B cell (primary cell): ENCODE measurements around the gene KRTAP4-7. TPM values are rescaled to one million over a fixed set of nuclear protein-coding genes. Genes with fewer than 3 reads are reported as not detected.

Experiments used
- ATAC-seq: fragments of 200-7000 bp; cut with Tn5 transposase; one replicate; pipeline ENCODE4 v1.10.0; 2021; ENCODE audit warnings: low read depth, mild to moderate bottlenecking, moderate number of reproducible peaks, moderate library complexity
- CTCF ChIA-PET: fragments of 350-600 bp; sonication (Branson Sonifier 250); formaldehyde crosslinking; loops from one replicate; lab custom pipeline; 2021; ENCODE audit warnings: antibody characterized with exemption, inconsistent platforms; lab: Charles Lee
- POLR2A ChIA-PET: fragments of 350-600 bp; sonication (Branson Sonifier 250); formaldehyde crosslinking; loops from one replicate; lab custom pipeline; 2021; ENCODE audit warnings: antibody characterized with exemption; lab: Charles Lee
- DNase-seq: peaks from one replicate; pipeline ENCODE4 v3.0.0; 2013
- H2AFZ ChIP-seq: 2 replicates; pipeline ENCODE4 v1.6.1; 2012; ENCODE audit warnings: mild to moderate bottlenecking, low read depth, low read length; ENCODE audit not compliant: insufficient read depth, poor library complexity, severe bottlenecking
- H3K27ac ChIP-seq, 2 donors: 1 replicate in 1 of 2; 2 replicates in 1 of 2; pipeline ENCODE4 v1.5.1; 2012 to 2013; ENCODE audit warnings: low read length in 2 of 2, mild to moderate bottlenecking in 2 of 2, moderate library complexity in 1 of 2
- H3K27me3 ChIP-seq, 4 experiments: fragments of 200-600 bp in 1 of 4; sonication (generic) in 1 of 4; replicated peaks in 1 of 4; 1 replicate in 2 of 4; 2 replicates in 2 of 4; pipeline versions ENCODE4 v1.6.1 to v1.7.0; 2013 to 2016; ENCODE audit warnings: low read length in 3 of 4, mild to moderate bottlenecking in 2 of 4, mixed read lengths in 1 of 4, moderate library complexity in 1 of 4; ENCODE audit not compliant: insufficient read depth in 4 of 4, control insufficient read depth in 3 of 4; ENCODE audit errors: control extremely low read depth in 1 of 4
- H3K36me3 ChIP-seq, 2 experiments: replicated peaks in 1 of 2; 1 replicate in 1 of 2; 2 replicates in 1 of 2; pipeline versions ENCODE4 v1.6.1 to v1.7.1; 2013; ENCODE audit warnings: low read length in 1 of 2; ENCODE audit not compliant: insufficient read depth in 2 of 2, control insufficient read depth in 1 of 2; ENCODE audit errors: control extremely low read depth in 1 of 2, extremely low read depth in 1 of 2
- H3K4me1 ChIP-seq, 2 donors: fragments of 200-600 bp in 1 of 2; sonication (generic) in 1 of 2; 1 replicate in 1 of 2; 2 replicates in 1 of 2; pipeline versions ENCODE4 v1.5.1 to v1.6.1; 2013 to 2017; ENCODE audit warnings: low read length in 2 of 2; ENCODE audit not compliant: control insufficient read depth in 2 of 2, insufficient read depth in 2 of 2
- H3K4me2 ChIP-seq: replicated peaks from 2 replicates; pipeline ENCODE3; 2012; ENCODE audit warnings: mild to moderate bottlenecking, low read depth, low read length; ENCODE audit not compliant: poor library complexity, severe bottlenecking
- H3K4me3 ChIP-seq, 5 experiments: fragments of 200-600 bp in 1 of 5; sonication (generic) in 1 of 5; 1 replicate in 3 of 5; 2 replicates in 2 of 5; pipeline versions ENCODE4 v1.5.1 to v1.7.0; 2011 to 2016; ENCODE audit warnings: low read length in 4 of 5, mild to moderate bottlenecking in 4 of 5, low read depth in 2 of 5, control low read depth in 1 of 5, moderate library complexity in 1 of 5; ENCODE audit not compliant: insufficient read depth in 1 of 5; ENCODE audit errors: control extremely low read depth in 1 of 5, extremely low read depth in 1 of 5
- H3K79me2 ChIP-seq: fragments of 200-600 bp; sonication (generic); one replicate; pipeline ENCODE4 v1.6.0; 2016; ENCODE audit warnings: low read length; ENCODE audit not compliant: control insufficient read depth, insufficient read depth
- H3K9ac ChIP-seq: fragments of 200-600 bp; sonication (generic); 2 replicates; pipeline ENCODE4 v1.6.1; 2017; ENCODE audit warnings: mild to moderate bottlenecking, low read length, moderate library complexity
- H3K9me3 ChIP-seq, 3 donors: one replicate each; pipeline versions ENCODE4 v1.6.1 to v1.7.1; 2013; ENCODE audit warnings: low read length in 2 of 3; ENCODE audit not compliant: control insufficient read depth in 2 of 3, insufficient read depth in 1 of 3; ENCODE audit errors: control extremely low read depth in 1 of 3
- H4K20me1 ChIP-seq: 2 replicates; pipeline ENCODE4 v1.6.0; 2012; ENCODE audit warnings: mild to moderate bottlenecking, low read length; ENCODE audit not compliant: insufficient read depth, control insufficient read depth, poor library complexity, severe bottlenecking
- H3K27ac Mint-ChIP-seq: one replicate; pipeline ENCODE4 v1.8.0; 2021; ENCODE audit warnings: mixed read lengths
- H3K27me3 Mint-ChIP-seq: one replicate; pipeline ENCODE4 v1.8.0; 2021; ENCODE audit warnings: mixed read lengths
- H3K4me1 Mint-ChIP-seq: one replicate; pipeline ENCODE4 v1.8.0; 2021; ENCODE audit warnings: mixed read lengths
- H3K4me3 Mint-ChIP-seq: one replicate; pipeline ENCODE4 v1.8.0; 2021; ENCODE audit warnings: mixed read lengths
- H3K9me3 Mint-ChIP-seq: one replicate; pipeline ENCODE4 v1.8.0; 2022; ENCODE audit warnings: mixed read lengths; ENCODE audit not compliant: insufficient read depth
- CTCF ChIP-seq: fragments of 200-600 bp; IDR thresholded peaks from one replicate; pipeline ENCODE4 v1.8.0; 2022; ENCODE audit warnings: antibody characterized with exemption, mild to moderate bottlenecking
- EZH2 ChIP-seq: IDR thresholded peaks from 2 replicates; pipeline ENCODE4 v1.6.1; 2012; ENCODE audit warnings: borderline replicate concordance, low read depth, mild to moderate bottlenecking, moderate library complexity, low read length; ENCODE audit not compliant: insufficient read depth, poor library complexity, severe bottlenecking
- WGBS: methylation state at CpG from one replicate; pipeline ENCODE4 v1.1.5; 2013; ENCODE audit warnings: missing lambda C conversion rate; ENCODE audit not compliant: insufficient coverage; 5-methylcytosine and 5-hydroxymethylcytosine counted together
- intact Hi-C: fragments of 100-400 bp; cut with micrococcal nuclease; formaldehyde crosslinking; loops from one replicate; pipeline ENCODE4 v1.10.0; 2022
- polyA plus RNA-seq: library from polyadenylated mRNA; depleted of rRNA; stranded (reverse); fragments of >200 nt; gene quantifications from 2 replicates; pipeline ENCODE4 v1.2.3, GENCODE V29; 2012
- total RNA-seq, 2 donors: library from RNA; stranded (reverse); fragments of 120-200 nt in 1 of 2; gene quantifications; 1 replicate in 1 of 2; 2 replicates in 1 of 2; pipeline versions ENCODE4 v1.2.3 to v1.2.4, GENCODE V29; 2013 to 2022

The KRTAP4-7 gene
- total and polyA plus RNA-seq, 2 donors (not counting 1 experiment from before 2014, with no cell fraction given), result not detected

GRCh38 chr17:41069031-41069430 lies 14.9 kb upstream of the KRTAP4-7 start:
- Histone ChIP-seq H3K4me1 (no peaks in the 10 kb centered on the region), H3K4me2 (no peak overlapping the region), H4K20me1 (no peaks in the 10 kb centered on the region), H2AFZ (no peak overlapping the region), H3K36me3 (no peaks in the 10 kb centered on the region), H3K27me3 (no peaks in the 10 kb centered on the region), H3K9me3 (no peaks in the 10 kb centered on the region), H3K27ac (no peak overlapping the region), H3K4me3 (no peak overlapping the region), H3K79me2 (no peaks in the 10 kb centered on the region), H3K9ac (no peak overlapping the region)
- DNase-seq, result no peak
- intact Hi-C loops, result no loop called here
- TF ChIP-seq EZH2 (no peak), CTCF (no peak)
- ChIA-PET CTCF (no interaction called here), POLR2A (no interaction called here)
- peaks cover 12% of the 10 kb centered on the region for H3K27me3 Mint-ChIP-seq
- H3K4me1 Mint-ChIP-seq, result no peaks in the 10 kb centered on the region
- no peak overlapping the region for H3K27ac Mint-ChIP-seq
- no peak for ATAC-seq
- 100% methylated on average over 1 of the region's 3 CpGs for WGBS
- no peaks in the 10 kb centered on the region for H3K9me3 Mint-ChIP-seq
- no peak overlapping the region for H3K4me3 Mint-ChIP-seq

- no peak for ATAC-seq
- intact Hi-C loops, result no loop called here
- no peak overlapping the region for H3K4me3 Mint-ChIP-seq
Observed at GRCh38 chr17:41071606-41072360, 12.2 kb upstream of the KRTAP4-7 start.

More at GRCh38 chr17:41071606-41072360, 12.2 kb upstream of the KRTAP4-7 start:
- Mint-ChIP-seq H3K27ac (no peak overlapping the region), H3K9me3 (no peaks in the 10 kb centered on the region), H3K4me1 (no peaks in the 10 kb centered on the region), H3K27me3 (peaks cover 19% of the 10 kb centered on the region)
- no peak for DNase-seq
- no peaks in the 10 kb centered on the region for H3K9me3 ChIP-seq
- H3K36me3 ChIP-seq, result no peaks in the 10 kb centered on the region
- no peaks in the 10 kb centered on the region for H4K20me1 ChIP-seq
- H3K4me3 ChIP-seq, result no peak overlapping the region
- no peak overlapping the region for H3K9ac ChIP-seq
- TF ChIP-seq CTCF (no peak), EZH2 (no peak)
- no peak overlapping the region for H3K27ac ChIP-seq
- H3K4me2 ChIP-seq, result no peak overlapping the region
- no peak overlapping the region for H2AFZ ChIP-seq
- ChIA-PET CTCF (interaction anchor here (1.4 kb wide), 1 partner anchor 108 kb away, joined by 3 read pairs; no protein-coding TSS in a partner anchor), POLR2A (no interaction called here)
- no peaks in the 10 kb centered on the region for H3K4me1 ChIP-seq
- 91% methylated on average over 5 of the region's 5 CpGs for WGBS
- H3K27me3 ChIP-seq, result peaks cover 0 to 3% (median 0%) of the 10 kb centered on the region in 4 experiments
- no peaks in the 10 kb centered on the region for H3K79me2 ChIP-seq
